GM19455 (cell line): ENCODE data around the gene CKAP4.

Experiments
- ATAC-seq: cut with Tn5 transposase; IDR thresholded peaks from one replicate; pipeline ENCODE4 v1.9.1; 2021; ENCODE audit not compliant: unreplicated experiment

The CKAP4 gene

DNA sequence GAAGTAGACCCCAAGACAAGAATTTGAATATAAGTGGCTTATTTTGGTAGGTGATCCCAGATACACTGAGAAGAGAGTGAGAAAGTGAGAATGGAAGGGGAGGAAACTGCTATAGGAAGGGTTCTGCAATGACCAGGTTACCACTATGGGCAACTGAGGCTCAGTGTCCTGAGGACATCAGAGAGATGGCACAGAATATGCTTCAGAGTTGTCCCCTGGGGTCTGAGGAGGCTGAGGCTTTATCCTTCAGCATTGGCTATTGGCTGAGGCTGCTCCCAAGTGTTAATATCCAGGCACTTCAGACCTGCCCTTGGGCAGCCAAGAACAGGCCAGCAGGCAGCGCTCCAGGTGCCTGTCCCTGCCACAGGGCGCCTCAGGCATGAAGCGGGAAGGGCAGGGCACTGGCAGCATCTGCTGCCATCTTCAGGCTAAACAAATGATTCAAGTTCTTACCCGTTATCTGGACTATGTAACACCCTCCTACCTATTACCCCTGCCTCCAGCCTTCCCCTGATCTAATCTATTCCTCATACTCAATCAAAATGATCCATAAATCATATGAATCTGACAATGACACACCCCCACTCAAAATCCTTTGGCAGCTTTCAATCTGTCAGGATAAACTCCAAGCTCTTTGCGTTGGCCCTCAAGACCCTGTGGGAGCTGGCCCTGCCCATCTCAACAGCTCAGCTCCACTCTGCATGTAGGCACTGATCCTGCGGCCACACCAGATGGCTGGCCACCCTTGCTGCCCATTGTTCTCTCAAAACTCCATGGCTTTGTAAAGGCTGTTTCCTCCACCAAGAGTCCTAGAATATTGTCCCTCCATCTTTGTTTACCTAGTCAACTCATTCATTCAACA is 42.4 kb downstream of the CKAP4 start:
- ATAC-seq, result no peak

DNA sequence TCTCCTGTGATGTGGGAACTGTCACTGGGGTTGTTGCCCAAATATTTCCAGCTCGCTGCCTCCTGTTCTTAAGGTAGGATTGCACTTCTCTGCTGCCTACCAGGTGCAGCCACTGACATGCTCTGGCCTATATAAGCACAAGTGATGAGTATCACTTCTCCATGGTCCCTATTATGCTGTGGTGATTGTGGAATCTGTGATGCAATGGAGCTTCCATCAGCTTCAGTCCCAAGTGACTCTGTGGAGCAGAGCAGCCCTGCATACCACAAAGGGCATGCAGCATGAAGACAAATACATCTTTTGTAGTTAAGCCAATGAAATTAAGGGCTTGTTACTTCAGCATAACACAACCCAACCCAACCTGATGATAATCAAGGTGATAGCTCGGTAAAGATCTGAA is 43.5 kb downstream of the CKAP4 start:
- ATAC-seq, result no peak

DNA sequence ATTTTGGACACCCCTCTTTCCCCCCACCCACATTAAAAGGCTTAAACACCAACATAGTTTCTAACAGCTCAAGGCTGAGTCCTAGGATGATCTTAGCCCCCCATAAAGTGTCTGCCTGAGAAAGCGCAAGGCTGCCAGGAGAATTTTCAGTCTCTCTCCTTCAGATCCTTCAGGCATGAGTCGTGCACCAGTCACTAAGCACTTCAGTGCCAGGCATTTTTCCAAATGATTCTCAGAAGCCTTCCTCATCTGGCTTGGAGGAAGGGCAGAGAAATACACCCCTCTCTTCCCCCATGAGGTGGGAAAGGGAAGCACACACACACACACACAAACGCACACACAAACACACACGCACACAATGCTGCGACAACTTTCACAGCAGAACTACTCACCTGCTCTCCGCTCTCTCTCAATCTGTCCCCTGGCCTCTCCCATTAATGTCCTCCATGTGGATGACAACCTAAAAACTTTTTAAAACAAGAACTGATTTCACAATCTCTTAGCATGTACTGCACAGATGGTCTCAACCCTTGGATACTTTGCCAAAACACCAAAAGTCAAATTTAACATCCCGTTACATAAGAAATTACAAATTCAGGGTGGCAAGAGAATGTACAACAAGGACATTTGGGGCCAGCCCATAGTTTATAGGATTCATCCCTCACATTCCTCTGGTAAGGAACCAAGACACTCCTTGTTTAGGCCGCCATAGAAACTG is 49.8 kb downstream of the CKAP4 start:
- no peak for ATAC-seq

DNA sequence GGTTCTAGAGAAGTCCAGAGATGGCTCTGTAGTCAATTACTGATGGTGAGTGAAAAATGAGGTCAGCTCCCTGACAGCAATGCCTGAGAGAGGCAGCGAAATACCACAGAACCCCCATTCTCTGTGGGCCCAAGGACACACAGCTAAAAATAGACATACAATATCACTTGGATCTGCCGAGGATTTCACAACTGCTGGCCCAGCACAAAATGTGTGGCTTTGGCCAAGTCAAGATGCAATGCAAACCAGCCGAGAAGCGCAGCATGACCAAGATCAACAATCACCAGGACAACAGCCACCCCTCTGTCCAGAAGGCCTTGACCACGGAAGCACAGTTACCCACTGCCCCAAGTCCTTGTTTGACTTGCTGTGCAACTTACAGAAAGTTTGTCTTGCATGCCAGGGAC is 52.2 kb downstream of the CKAP4 start:
- ATAC-seq, result no peak

DNA sequence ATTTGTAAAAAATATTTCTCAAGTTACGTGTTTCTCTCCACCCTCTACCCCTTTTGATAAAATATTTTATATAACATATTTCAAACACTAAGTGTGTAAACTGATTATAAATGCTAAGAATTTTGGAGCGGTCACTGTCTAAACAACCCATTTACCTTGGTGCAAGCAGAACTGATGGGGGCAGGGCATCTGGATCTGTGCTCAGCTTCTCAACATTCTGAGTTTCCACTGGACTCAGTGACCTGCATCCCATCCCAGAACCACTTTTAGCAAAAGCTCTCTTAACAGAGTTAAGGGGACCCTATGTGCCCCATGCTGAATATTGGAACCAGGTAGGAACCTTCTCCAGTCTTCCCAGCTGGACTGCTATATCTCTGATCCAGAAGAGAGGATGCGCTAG is 53.5 kb downstream of the CKAP4 start:
- ATAC-seq, result no peak

DNA sequence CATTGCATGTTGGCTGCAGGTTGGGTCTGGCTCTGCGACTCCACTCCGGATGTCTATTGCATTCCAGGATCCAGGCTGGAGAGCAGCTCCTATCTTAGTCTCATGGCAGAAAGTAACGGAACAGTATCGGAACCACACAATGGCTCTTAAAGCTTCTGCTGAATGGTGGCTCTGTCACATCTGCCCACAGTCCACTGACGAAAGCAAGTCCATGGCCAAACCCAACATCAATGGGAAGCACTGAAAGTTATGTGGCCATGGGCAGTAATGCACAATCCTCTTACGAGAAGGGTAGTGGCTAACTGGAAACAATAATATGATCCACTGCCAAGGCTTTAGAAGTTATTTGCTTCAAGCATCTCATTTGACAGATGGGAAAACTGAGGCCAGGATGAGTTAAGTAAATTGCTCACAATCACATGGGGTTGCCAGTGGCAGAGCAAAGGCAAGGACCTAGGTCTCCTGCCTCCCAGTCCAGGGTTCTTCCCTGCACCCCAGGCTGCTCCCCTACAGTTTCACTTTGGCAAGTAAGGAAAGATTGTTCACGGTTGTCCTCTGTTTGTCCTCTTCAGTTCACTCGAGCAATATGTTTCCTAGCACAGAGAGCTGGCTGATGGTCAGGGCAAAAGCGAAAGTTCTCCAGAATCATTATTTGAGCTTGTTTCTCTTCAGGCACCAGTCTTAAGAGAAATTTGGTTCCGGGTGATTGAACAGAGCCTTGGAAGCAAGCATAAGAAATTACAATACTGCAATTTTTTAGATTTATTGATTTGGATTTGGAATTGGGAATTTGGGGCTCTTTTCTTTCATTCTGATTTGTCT is 54.2 kb downstream of the CKAP4 start:
- no peak for ATAC-seq

DNA sequence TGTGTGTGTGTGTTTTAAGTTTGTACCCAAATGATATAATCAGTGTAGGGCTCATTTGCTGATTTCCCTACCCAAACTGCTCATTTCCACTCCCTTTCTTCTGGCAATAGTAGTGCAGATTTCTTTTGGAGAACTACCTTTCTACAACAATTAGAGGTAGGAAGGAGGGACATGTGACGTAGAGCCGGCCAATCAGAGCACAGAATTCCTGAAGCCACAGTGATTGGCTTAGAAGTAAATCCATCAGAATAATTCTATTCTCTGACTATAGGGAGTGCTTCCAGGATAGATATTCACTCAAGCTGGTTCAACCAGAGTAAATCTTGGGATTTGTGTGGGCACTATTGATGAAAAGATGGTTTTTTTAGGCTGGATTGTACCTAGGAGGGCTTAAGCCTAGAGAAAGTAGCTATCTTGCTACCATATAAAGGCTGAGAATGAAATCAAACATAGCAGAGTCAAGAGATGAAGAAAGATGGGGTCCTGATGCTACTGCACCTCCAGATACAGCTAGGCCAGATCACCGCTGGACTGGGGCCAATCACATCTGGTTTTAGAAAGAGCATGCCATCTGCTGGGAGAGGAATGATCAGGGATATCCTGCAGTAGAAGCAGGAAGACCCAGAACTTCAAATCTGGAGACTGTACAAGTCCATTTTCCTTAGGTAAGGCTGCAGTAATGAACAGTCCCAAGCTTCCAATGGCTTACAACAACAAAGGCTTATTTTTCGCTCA is 55.0 kb downstream of the CKAP4 start:
- no peak for ATAC-seq

DNA sequence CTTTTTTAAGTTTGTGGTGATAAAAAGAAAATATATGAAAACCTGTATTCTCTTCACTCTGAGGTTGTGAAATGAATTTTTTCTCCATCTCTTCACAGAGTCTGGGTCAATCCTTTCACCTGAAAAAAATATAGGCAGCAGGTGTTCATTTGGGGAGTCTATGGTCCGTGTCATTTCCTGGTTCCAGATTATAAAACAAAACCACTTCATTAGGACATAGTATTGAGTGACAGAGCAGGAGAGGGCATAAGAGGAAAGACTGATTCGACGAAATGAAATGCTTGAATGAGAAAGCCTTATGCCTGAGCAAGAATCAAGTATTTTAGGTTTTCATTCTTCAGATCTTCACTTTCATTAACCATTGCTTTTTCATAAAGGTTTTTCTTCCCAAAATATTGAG is 57.2 kb downstream of the CKAP4 start:
- no peak for ATAC-seq

DNA sequence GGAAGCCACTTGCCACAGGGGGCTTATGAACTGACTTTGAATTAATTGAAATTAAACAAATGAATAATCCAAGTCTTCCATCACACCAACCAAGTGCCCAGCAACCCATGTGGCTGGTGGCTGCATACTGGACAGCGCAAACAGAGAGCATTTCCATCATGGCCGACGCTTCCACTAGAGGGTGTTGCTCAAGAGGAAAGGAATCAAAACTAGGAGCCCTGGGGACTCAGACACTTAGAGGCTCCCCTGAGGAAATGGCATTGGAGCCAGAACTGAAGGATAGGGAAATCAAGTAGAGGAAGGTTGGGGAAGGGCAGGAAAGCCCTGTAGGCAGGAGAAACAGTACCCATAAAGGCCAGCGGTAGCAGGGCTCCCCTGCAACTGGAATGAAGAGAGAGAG is 58.5 kb downstream of the CKAP4 start:
- no peak for ATAC-seq

DNA sequence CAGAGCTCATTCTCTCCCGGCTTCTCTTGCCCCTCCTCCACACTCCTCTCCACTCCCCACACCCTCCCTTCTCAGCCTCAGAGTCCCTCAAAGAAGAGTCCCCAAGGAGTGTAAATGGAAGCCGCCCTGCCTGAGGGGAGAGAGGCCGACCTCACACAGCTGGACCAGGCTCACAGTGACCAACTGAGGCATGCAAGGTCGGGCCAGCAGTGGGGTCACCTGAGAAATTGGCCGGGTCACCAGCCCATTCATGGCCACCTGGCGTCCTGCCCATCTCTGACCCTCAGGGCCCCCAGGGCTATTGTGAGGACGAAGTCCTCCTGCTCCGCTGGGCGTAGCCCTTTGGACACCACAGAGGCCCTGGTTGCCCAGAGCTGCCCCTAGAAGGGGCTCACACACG is 59.6 kb downstream of the CKAP4 start:
- ATAC-seq, result no peak
